ENCODE data around the gene ILKAP.

DNA sequence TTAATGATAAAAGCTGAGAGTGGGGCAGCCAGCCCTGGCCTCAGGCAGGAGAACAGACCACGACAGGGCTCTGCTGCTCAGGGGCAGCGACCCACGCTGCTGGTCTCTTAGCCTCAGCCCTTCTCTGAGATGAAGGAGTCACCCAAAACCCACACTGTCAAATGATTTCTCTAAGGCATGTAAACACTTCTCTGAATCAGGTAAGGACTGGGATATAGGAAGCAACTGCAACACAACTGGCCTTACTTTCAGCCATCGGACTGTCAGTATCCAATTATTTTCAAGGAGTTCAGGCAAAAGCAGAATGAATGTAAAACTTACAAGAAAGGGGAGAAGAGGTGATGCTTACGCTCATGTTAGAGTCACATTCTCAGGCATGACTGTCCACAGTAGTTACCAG, 22.9 kb downstream of the ILKAP start:
- TF ChIP-seq EP300 (IDR thresholded peaks at IDR 0.05): no peak
- TF ChIP-seq, protein P1, sequence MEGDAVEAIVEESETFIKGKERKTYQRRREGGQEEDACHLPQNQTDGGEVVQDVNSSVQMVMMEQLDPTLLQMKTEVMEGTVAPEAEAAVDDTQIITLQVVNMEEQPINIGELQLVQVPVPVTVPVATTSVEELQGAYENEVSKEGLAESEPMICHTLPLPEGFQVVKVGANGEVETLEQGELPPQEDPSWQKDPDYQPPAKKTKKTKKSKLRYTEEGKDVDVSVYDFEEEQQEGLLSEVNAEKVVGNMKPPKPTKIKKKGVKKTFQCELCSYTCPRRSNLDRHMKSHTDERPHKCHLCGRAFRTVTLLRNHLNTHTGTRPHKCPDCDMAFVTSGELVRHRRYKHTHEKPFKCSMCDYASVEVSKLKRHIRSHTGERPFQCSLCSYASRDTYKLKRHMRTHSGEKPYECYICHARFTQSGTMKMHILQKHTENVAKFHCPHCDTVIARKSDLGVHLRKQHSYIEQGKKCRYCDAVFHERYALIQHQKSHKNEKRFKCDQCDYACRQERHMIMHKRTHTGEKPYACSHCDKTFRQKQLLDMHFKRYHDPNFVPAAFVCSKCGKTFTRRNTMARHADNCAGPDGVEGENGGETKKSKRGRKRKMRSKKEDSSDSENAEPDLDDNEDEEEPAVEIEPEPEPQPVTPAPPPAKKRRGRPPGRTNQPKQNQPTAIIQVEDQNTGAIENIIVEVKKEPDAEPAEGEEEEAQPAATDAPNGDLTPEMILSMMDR (IDR thresholded peaks at IDR 0.05): no peak
- TF ChIP-seq POLR2A (IDR thresholded peaks at IDR 0.05): no peak
- no peak for TF ChIP-seq POLR2AphosphoS5 (IDR thresholded peaks at IDR 0.05)

All from gastroesophageal sphincter (tissue), 3 donors.